ENCODE data around the gene SRBD1.

Gene SRBD1

GRCh38 chr2:45343251-45344017 is 267.6 kb downstream of the SRBD1 start:
- H3K9me3 ChIP-seq (ENCODE audit: insufficient read depth, low read length, severe bottlenecking): no peaks in the 10 kb centered on the region
- H3K4me1 ChIP-seq (ENCODE audit: insufficient read depth, low read length): no peaks in the 10 kb centered on the region
- DNase-seq (no peak), ATAC-seq (ENCODE audit: insufficient read depth, low read depth) (no peak)
- no peak overlapping the region for H3K4me2 ChIP-seq (ENCODE audit: insufficient read depth, low read length)
- H3K9ac ChIP-seq (ENCODE audit: low read depth, low read length): no peak overlapping the region
- H3K27ac ChIP-seq (ENCODE audit: low read length): no peak overlapping the region
- no peaks in the 10 kb centered on the region for H3K79me2 ChIP-seq (ENCODE audit: insufficient read depth, low read length)
- H2AFZ ChIP-seq (ENCODE audit: low read depth, low read length): no peak overlapping the region
- no peak for TF ChIP-seq CTCF (IDR thresholded peaks at IDR 0.05; ENCODE audit: borderline replicate concordance, extremely low read depth, low read length, poor library complexity, severe bottlenecking)
- TF ChIP-seq EZH2 (IDR thresholded peaks at IDR 0.05; ENCODE audit: borderline replicate concordance, low read depth, low read length, severe bottlenecking): no peak
- no peaks in the 10 kb centered on the region for H3K27me3 ChIP-seq (ENCODE audit: insufficient read depth, low read length, poor library complexity)
- H3K36me3 ChIP-seq (ENCODE audit: insufficient read depth, low read length): no peaks in the 10 kb centered on the region
- no peaks in the 10 kb centered on the region for H4K20me1 ChIP-seq (ENCODE audit: insufficient read depth, low read length)
- H3K4me3 ChIP-seq (ENCODE audit: low read depth in 1 of 2, low read length in 2 of 2): no peak overlapping the region

GRCh38 chr2:45340318-45340717 is 270.7 kb downstream of the SRBD1 start:
- no peak overlapping the region for H2AFZ ChIP-seq (ENCODE audit: low read depth, low read length)
- DNase-seq: no peak
- no peak overlapping the region for H3K4me3 ChIP-seq (ENCODE audit: low read depth in 1 of 2, low read length in 2 of 2)
- H3K9ac ChIP-seq (ENCODE audit: low read depth, low read length): no peak overlapping the region
- ATAC-seq (ENCODE audit: insufficient read depth, low read depth): no peak
- no peaks in the 10 kb centered on the region for H3K9me3 ChIP-seq (ENCODE audit: insufficient read depth, low read length, severe bottlenecking)
- no peaks in the 10 kb centered on the region for H3K27me3 ChIP-seq (ENCODE audit: insufficient read depth, low read length, poor library complexity)
- H4K20me1 ChIP-seq (ENCODE audit: insufficient read depth, low read length): no peaks in the 10 kb centered on the region
- no peaks in the 10 kb centered on the region for H3K79me2 ChIP-seq (ENCODE audit: insufficient read depth, low read length)
- no peak overlapping the region for H3K27ac ChIP-seq (ENCODE audit: low read length)
- H3K4me2 ChIP-seq (ENCODE audit: insufficient read depth, low read length): no peak overlapping the region
- H3K4me1 ChIP-seq (ENCODE audit: insufficient read depth, low read length): no peaks in the 10 kb centered on the region
- no peaks in the 10 kb centered on the region for H3K36me3 ChIP-seq (ENCODE audit: insufficient read depth, low read length)
- TF ChIP-seq EZH2 (IDR thresholded peaks at IDR 0.05; ENCODE audit: borderline replicate concordance, low read depth, low read length, severe bottlenecking): no peak
- no peak for TF ChIP-seq CTCF (IDR thresholded peaks at IDR 0.05; ENCODE audit: borderline replicate concordance, extremely low read depth, low read length, poor library complexity, severe bottlenecking)

- H3K4me1 ChIP-seq (ENCODE audit: insufficient read depth, low read length): no peaks in the 10 kb centered on the region
- H3K9ac ChIP-seq (ENCODE audit: low read depth, low read length): no peak overlapping the region
- no peak overlapping the region for H3K4me3 ChIP-seq (ENCODE audit: low read depth in 1 of 2, low read length in 2 of 2)
- H3K27me3 ChIP-seq (ENCODE audit: insufficient read depth, low read length, poor library complexity): no peaks in the 10 kb centered on the region
- H3K9me3 ChIP-seq (ENCODE audit: insufficient read depth, low read length, severe bottlenecking): no peaks in the 10 kb centered on the region
- H4K20me1 ChIP-seq (ENCODE audit: insufficient read depth, low read length): no peaks in the 10 kb centered on the region
- TF ChIP-seq EZH2 (IDR thresholded peaks at IDR 0.05; ENCODE audit: borderline replicate concordance, low read depth, low read length, severe bottlenecking): no peak
- no peak for TF ChIP-seq CTCF (IDR thresholded peaks at IDR 0.05; ENCODE audit: borderline replicate concordance, extremely low read depth, low read length, poor library complexity, severe bottlenecking)
- H3K4me2 ChIP-seq (ENCODE audit: insufficient read depth, low read length): no peak overlapping the region
- H2AFZ ChIP-seq (ENCODE audit: low read depth, low read length): no peak overlapping the region
- no peaks in the 10 kb centered on the region for H3K36me3 ChIP-seq (ENCODE audit: insufficient read depth, low read length)
- H3K27ac ChIP-seq (ENCODE audit: low read length): no peak overlapping the region
- ATAC-seq (ENCODE audit: insufficient read depth, low read depth) (no peak), DNase-seq (no peak)
- H3K79me2 ChIP-seq (ENCODE audit: insufficient read depth, low read length): no peaks in the 10 kb centered on the region
Measured at GRCh38 chr2:45339253-45339652, 271.8 kb downstream of the SRBD1 start.
